RWPE2 (cell line): ENCODE measurements around the gene BARHL2.

Experiments used
- ATAC-seq: fragments of 200-7000 bp; cut with Tn5 transposase; 3 replicates; pipeline ENCODE4 v1.9.1; 2021; ENCODE audit warnings: low read depth
- DNase-seq: peaks from one replicate; pipeline ENCODE4 v3.0.0-alpha.2; 2020; ENCODE audit warnings: low spot score
- H3K27ac ChIP-seq: fragments of 450-650 bp; 2 replicates; pipeline ENCODE4 v1.5.1; 2017; ENCODE audit warnings: mild to moderate bottlenecking; ENCODE audit not compliant: poor library complexity, severe bottlenecking
- H3K27me3 ChIP-seq: fragments of 250-450 bp; sonication (Bioruptor Pico); 2 replicates; pipeline ENCODE4 v1.5.1; 2021; ENCODE audit warnings: mild to moderate bottlenecking, moderate library complexity; ENCODE audit not compliant: insufficient read depth, poor library complexity, severe bottlenecking
- H3K36me3 ChIP-seq: fragments of 250-450 bp; sonication (Bioruptor Pico); 2 replicates; pipeline ENCODE4 v1.5.1; 2020; ENCODE audit warnings: low read depth, mild to moderate bottlenecking, moderate library complexity
- H3K4me1 ChIP-seq: fragments of 250-450 bp; sonication (Bioruptor Pico); 2 replicates; pipeline ENCODE4 v1.5.1; 2021; ENCODE audit warnings: mild to moderate bottlenecking, moderate library complexity; ENCODE audit not compliant: insufficient read depth, poor library complexity, severe bottlenecking
- H3K4me3 ChIP-seq: fragments of 250-450 bp; sonication (Bioruptor Pico); 2 replicates; pipeline ENCODE4 v1.5.1; 2021; ENCODE audit warnings: mild to moderate bottlenecking, moderate library complexity; ENCODE audit not compliant: severe bottlenecking
- H3K9me3 ChIP-seq: fragments of 250-450 bp; sonication (Bioruptor Pico); 2 replicates; pipeline ENCODE4 v1.5.1; 2021; ENCODE audit warnings: mild to moderate bottlenecking, moderate library complexity; ENCODE audit not compliant: severe bottlenecking
- TF ChIP-seq, protein P1 (sequence below): fragments of 450-650 bp; IDR thresholded peaks from one replicate; pipeline ENCODE4 v1.5.1; 2017; ENCODE audit warnings: mild to moderate bottlenecking, moderate library complexity; ENCODE audit not compliant: poor library complexity, severe bottlenecking

The BARHL2 gene

GRCh38 chr1:90732136-90732535 lies 15.0 kb upstream of the BARHL2 start:
- TF ChIP-seq, protein P1, sequence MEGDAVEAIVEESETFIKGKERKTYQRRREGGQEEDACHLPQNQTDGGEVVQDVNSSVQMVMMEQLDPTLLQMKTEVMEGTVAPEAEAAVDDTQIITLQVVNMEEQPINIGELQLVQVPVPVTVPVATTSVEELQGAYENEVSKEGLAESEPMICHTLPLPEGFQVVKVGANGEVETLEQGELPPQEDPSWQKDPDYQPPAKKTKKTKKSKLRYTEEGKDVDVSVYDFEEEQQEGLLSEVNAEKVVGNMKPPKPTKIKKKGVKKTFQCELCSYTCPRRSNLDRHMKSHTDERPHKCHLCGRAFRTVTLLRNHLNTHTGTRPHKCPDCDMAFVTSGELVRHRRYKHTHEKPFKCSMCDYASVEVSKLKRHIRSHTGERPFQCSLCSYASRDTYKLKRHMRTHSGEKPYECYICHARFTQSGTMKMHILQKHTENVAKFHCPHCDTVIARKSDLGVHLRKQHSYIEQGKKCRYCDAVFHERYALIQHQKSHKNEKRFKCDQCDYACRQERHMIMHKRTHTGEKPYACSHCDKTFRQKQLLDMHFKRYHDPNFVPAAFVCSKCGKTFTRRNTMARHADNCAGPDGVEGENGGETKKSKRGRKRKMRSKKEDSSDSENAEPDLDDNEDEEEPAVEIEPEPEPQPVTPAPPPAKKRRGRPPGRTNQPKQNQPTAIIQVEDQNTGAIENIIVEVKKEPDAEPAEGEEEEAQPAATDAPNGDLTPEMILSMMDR = no peak
- no peak for ATAC-seq
- DNase-seq = no peak
- H3K27me3 ChIP-seq = peaks cover 96% of the 10 kb centered on the region
- H3K4me1 ChIP-seq = no peaks in the 10 kb centered on the region
- no peaks in the 10 kb centered on the region for H3K9me3 ChIP-seq
- H3K36me3 ChIP-seq = no peaks in the 10 kb centered on the region
- H3K4me3 ChIP-seq = no peak overlapping the region
- no peak overlapping the region for H3K27ac ChIP-seq

DNA sequence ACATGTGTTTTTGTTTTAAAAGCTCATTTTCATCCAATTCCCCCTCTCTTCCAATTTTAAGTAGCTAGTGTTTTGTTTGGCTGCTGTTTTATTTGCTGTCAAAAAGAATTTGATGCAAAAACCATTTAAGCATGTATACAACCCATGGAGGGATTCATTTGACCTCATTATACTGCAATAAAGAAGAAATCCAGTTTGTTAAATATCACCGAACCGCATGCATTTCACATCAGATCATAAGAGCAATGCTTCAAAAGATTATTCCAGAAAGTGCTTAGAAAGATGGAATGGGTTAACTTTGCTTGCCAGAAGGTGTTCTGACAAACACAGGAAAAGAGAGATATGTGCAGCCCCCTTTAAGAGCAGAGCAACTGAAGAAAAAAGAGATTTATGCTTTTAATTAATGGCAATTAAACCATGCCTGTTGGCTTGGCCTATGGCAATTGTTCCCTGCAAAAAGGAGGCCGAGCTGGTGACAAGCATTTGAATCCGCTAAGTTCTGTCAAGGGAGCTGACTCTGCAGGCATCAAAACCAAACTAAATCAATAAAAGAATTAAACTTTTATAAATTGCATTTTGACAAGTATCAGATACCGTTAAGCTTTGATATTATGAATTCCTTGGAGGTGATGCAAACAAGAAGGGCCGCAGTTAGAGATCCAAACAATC lies 14.4 kb upstream of the BARHL2 start:
- H3K27me3 ChIP-seq = peaks cover 97% of the 10 kb centered on the region
- no peaks in the 10 kb centered on the region for H3K4me1 ChIP-seq
- DNase-seq (no peak), ATAC-seq (no peak)
- no peaks in the 10 kb centered on the region for H3K36me3 ChIP-seq
- H3K4me3 ChIP-seq = no peak overlapping the region
- TF ChIP-seq, protein P1 = no peak
- no peaks in the 10 kb centered on the region for H3K9me3 ChIP-seq
- H3K27ac ChIP-seq = no peak overlapping the region

GRCh38 chr1:90730243-90731022 lies 13.3 kb upstream of the BARHL2 start:
- ATAC-seq = no peak
- Histone ChIP-seq H3K9me3 (no peaks in the 10 kb centered on the region), H3K4me1 (no peaks in the 10 kb centered on the region), H3K27ac (no peak overlapping the region), H3K36me3 (no peaks in the 10 kb centered on the region), H3K4me3 (no peak overlapping the region), H3K27me3 (peaks cover 99% of the 10 kb centered on the region)
- TF ChIP-seq, protein P1 = no peak
- no peak for DNase-seq

DNA sequence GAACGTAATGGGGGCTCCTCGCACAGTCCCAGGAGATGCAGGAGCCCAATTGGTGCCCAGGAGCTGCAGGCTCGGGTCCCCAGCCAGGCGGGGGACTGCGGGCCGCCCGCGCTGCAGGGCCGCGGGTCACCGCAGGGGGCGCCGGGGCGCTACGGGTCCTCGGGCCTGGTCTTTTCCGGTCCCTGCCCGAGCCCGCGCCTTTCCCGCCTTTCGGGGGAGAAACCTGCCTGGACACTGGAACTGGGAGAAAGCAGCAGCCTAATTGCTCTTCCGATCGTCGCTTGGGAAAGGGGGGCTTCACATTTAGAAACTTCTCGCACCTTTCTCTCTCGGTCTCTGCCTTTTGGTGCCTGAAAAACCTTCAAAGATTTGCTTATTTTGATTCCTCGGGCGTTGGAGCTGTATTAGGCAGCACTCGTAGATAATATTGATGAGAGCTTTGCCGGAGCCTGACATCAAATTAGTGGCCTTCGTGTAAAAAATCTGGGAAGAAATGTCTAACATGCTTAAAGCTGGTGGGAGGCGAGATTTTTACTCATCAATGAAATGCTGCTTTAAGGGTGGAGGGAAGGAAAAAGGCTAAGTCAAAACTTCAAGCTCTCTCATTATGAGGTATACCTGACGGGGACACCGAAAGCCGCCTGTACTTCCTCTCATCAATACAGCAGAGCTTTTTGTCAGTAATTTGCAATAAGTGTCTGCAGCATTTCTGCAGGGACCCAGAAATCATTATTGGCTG lies 12.6 kb upstream of the BARHL2 start:
- Histone ChIP-seq H3K4me3 (no peak overlapping the region), H3K27me3 (peaks cover 99% of the 10 kb centered on the region), H3K9me3 (no peaks in the 10 kb centered on the region), H3K4me1 (no peaks in the 10 kb centered on the region), H3K27ac (no peak overlapping the region), H3K36me3 (no peaks in the 10 kb centered on the region)
- ATAC-seq (no peak), DNase-seq (no peak)
- TF ChIP-seq, protein P1 = peak; percentile 31
